AG08395 (cell line): ENCODE data around the gene KCNQ4.
A peak's percentile ranks its signal among the peaks of the same experiment; 100 is the strongest.

Source experiments
- DNase-seq: peaks from one replicate; pipeline ENCODE4 v3.0.0; 2012; ENCODE audit warnings: mixed read lengths, low spot score

Gene KCNQ4

DNA sequence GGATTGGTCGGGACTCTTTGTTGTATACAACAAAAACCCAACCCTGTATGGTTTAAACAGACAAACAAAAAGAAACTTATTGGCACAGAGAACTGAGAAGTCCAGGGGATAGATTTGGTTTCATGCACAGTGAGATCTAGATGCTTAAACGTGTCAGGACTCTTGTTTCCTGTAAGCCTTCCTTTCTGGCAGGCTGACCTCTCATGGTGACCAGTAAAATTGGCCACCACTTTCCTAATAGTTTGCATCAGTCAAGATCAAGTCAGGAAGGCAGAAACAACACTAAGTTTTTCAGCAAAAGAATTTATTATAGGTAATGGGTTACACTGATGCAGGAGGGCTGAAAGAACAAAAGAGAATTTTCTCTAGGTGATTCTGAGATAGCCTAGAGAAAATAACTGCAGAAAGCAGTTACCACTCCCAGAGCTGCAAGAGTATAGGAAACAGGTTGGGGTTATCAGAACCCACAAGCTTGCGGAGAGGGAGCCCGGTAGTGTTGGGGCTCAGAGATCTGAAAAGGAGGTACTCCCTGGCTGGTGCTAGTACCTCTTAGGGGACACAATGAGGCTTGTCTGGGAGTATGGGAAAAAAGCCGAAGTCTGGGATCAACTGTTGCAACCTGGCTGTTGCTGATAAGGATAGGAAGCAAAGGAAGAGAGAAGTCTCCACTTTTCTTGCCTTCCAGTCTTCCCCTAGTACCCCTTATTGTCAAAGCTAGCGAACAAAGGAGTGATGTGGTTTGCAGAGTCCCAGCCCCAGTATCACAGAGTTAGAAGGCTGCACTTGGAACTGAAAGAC, 57.1 kb downstream of the KCNQ4 start:
- DNase-seq, result no peak

DNA sequence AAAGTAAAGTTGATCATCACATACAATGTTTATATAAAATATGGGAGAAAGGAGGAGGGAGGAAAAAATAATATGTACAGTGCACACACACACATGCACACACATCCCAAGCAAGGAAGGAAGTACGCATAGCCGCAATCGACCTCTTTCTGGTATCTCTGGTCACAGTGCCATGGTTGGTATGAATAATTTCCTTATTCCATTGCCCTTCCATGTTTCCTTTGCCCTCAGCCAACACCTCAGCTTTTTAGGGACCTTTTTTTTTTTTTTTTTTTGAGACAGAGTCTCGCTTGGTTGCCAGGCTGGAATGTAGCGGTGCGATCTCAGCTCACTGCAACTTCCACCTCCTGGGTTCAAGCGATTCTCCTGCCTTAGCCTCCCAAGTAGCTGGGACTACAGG, 58.0 kb downstream of the KCNQ4 start:
- no peak for DNase-seq

DNA sequence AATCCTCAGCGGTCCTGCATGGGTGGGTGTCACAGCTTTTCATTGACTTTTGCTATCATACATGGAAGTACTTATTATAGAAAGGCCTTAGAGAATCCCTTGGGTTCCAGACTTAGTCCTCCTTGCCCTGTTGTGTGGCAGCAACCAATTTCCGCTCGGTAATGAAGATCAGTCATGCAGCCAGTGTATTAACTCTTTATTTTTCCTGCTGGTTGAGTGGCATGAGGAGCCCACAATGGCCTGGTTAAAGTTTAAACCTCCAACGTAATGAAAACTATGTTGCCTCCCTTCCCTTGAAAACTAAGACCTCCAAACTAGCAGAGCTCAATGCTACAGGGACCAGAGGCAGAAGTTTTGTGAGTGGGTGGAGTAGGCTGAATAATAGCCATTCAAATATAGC, 58.6 kb downstream of the KCNQ4 start:
- DNase-seq, result no peak

DNA sequence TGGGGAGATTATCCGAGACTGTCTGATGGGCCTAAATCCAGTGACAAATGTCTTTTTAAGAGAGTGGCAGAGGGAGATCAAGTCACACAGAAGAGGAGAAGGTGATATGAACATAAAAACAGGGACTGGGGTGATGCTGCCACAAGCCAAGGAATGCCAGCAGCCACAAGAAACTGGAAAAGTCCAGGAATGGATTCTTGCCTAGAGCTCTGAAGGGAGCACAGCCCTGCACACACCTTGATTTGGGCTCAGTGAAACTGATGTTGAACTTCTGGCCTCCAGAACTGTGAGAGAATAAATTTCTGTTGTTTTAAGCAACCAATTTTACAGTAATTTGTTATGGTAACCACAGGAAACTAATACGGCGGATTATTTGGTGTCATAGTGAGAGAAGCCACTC, 59.1 kb downstream of the KCNQ4 start:
- DNase-seq, result no peak

DNA sequence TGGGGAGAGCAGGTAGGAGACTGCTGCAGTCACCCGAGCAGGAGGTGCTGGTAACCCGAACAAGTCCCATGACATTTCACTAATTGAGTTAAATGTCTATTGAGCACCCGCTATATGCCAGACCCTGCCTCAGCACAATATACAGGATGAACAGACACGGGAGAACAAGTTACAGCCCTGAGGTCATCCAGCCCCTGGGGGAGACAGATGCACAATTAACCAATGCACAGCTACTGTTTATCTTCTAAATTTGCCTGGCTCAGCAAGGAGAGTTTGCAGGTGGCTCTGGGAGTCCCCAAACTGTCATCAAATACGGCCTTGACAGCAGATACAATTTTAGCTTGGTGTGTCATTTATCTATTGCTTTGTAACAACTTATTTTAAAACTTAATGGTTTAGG, 60.5 kb downstream of the KCNQ4 start:
- no peak for DNase-seq

DNA sequence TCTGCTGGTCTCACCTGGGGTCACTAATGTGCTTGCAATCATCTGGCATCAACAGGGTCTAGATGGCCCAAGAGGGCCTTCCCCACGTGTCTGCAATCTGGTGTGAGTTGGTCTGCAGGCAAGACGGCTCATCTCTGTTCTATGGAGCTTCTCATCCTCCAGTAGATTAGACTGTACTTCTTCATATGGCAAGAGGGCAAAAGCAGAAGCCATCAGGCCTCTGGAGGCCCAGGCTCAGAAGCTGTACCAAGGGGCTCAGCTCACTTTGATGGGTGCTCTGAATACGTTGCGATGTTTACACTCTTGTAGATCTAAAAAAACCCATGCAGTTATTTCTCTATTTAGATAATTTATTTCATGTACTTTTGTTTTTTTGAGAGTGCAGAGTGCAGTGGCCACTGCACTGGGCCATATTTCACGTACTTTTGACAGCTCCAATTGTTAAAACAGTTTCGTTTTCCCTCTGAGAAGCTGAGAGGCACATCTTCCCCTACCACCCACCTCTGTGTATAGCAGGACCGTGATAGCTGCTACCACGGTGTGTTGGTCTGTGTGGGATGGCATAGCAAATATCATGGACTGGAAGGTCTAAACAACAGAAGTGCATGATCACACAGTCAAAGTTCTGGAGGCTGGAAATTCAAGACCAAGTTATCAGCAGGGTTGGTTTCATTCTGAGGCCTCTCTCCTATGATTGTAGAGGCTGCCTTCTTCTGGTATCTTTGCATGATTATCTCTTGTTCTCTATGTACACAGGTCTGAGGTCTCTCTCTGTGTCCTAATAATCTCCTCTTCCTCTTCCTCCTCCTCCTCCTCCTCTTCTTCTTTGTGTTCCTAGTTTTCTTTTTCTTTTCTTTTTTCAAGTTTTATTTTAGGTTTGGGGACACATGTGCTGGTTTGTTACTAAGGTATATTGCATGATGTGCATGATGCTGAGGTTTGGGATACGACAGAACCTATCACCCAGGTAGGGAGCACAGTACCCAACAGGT, 61.6 kb downstream of the KCNQ4 start:
- DNase-seq, result no peak

DNA sequence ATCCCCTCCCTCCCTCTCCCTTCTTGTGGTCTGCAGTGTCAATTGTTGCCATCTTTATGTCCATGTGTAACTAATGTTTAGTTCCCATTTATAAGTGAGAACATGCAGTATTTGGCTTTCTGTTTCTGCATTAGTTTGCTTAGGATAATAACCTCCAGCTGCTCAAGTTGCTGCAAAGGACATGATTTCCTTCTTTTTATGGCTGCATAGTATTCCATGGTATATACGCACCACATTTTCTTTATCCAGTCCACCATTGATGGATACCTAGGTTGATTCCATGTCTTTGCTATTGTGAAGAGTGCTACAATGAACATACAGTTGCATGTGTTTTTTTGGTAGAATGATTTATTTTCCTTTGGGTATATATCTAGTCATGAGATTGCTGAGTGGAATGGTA, 62.3 kb downstream of the KCNQ4 start:
- DNase-seq, result no peak

DNA sequence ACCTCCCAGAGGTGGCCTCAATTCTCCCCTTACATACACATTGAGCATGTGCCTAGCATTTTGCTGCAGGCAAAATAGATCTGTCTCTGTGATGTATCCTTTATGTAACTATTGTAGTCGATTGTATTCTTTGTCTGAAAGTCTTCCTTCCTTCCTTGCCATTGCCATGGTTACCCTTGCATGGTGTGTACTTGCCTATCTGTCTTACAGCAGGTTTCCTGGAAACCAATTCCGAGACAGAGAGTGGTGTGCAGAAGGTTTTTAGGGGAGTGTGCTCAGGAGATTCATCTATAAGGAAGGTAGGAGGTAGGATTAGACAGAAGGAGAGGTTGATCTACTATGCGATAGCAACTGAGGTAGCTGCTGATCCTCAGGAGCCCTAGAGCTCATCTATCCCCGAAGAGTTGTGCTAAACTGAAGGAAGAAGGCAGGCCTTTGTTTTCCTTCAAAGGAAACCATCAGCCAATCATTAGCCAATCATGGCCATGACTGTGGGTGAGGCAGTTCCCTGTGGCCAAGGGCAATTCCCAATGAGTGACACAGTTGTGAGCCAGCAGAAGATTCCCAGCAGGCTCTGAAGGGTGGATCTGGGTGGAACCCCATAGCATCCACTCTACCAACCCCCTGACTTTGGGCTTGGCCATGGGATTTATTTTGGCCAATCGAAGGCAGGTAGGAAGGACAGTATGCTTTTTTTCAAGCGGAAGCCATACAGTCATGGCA, 63.6 kb downstream of the KCNQ4 start:
- peak; percentile 31 for DNase-seq

DNA sequence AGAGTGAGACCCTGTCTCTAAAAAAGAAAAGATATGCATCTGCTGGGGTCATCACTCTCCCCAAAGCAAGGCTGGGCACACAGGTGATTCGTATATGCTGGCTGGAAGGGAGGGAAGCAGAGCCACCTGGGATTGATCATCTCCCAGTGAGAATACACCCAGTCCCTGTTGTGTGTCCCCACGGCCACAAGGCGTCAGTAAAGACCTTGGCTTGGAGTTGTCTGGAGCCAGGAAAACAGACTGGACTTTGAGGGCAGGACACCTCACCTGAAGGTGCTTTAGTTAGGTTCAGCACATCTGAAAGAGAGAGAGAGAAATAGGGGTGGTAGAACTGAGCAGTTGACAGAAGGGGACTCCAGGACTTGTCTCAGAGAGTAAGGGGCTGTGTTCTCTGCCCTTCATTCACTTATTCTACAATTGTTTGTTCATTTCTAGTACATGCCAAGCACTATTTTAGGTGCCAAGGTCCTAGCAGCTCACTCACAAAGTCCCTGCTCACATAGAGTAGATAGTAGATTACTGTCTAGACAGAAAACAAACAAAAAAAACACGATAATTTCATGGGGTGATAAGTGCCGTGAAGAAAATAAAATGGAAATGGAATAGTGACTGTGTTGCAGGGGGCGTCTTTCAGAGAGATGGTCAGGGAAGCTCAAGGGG, 65.1 kb downstream of the KCNQ4 start:
- peak; percentile 83 for DNase-seq

DNA sequence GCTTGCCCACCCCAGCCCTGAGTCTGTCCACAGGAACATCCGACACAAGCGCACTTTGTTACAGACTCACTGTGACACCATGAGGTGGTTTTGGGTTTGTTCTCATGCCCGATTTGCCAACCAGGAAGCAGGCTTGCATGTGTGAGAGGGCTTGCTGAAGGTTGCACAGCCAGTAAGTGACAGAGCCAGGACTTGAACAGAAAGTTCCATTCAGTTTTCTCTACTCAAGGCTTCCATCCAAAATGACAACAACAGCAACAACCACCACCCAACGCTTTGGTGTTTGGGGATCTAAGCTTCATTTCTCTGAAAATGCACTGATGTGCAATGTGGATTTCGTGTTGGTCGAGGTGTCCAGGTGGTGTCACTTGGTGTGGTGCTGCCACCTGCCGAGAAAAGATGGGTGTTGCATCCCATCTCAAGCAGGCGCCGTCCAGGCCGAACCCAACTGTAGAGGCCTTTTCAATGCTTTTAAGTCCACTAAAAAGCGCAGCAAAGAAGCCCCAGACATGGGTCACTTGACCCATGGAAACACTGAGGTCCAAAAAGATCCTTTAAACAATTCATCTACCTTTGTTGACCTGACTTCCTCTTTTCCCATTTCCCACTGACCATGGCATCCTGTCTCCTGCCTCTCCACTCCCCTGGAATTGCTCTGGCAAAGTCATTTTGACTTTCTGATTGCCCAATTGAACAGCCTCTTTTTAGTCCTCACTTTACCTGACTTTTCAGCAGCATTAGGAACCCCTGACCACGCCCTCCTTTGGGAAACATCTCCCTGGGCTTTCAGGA, 66.4 kb downstream of the KCNQ4 start:
- DNase-seq, result peak; percentile 82

DNA sequence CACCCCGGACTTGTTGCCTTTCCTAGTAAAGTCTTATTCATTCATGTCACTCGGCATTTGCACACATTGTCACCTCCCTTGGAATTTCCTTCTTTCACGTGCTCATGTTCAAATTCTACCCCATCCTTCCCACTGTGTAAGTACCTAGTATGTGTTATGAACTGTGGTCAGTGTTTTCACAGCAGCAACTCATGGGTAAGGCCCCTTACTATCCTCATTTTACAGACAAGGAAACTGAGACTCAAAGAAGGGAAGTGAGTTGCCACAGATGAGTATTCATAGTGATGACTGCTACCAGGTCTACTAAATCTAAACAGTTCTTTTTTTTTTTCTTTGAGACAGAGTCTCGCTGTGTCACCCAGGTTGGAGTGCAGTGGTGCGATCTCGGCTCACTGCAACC, 68.1 kb downstream of the KCNQ4 start:
- no peak for DNase-seq

DNA sequence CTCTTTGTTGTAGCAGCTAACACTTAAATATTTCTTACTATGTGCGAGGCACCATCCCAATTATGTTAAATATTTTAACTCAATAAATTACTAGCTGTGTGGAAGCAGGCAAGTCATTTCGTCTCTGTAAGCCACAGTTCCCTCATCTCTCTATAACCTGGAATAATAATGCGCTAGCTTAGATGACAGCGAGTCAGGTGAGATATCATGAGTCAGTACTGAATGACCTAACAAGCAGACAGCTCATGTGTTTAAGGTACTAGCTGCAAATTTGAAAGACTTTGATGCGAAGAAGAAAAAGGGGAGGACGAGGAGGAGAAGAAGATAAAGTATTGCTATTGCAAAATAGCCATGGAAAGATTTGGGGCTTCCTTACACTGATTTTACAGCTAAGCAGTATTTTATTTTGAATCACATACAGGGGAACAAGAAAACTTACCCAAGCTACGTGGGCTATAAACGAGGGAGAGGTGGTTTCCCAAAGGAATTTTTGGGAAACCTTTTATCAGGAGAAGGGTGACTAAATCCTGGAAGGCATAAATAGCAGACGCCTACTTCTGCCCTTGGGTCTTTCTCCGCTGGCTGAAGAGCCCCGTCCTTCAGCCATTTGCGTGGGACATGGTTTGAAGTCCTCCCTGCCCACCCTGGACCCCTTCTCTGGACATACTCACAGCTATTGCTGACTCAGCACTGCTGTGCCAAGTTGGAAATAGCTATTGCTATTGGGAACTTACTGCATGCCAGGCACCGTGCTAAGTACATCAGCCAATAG, 69.7 kb downstream of the KCNQ4 start:
- DNase-seq, result no peak

DNA sequence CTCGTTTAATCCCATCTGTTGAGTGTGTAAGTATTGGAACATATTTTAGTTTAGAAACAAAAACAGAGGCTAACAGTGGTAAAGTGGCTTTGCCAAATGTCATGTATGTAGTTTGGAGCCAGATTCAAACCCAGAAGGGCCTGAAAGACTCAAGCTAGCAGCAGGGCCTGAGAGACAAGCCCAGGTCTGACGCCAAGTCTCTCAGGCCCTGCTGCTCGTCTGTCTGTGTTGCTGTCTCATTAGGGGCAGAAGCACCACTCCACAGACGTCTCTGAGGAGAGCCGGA, 70.2 kb downstream of the KCNQ4 start:
- no peak for DNase-seq

DNA sequence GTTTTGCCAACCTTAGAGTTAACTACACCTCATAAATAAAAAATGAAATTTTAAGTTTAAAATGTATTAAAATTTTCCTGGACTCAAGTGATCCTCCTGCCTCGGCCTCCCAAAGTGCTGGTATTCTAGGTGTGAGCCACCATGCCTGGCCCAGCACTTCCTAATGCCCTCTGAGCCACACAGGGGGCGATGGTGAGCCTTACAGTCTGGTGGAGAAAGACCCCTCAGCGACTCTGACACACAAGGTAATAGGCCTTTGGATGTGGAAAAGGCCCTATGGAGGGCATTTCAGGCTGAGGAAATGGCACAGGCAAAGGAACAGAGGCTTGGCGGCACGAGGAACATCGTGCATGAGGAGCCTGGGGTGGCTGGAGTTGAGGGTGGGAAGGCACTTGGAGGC, 71.9 kb downstream of the KCNQ4 start:
- DNase-seq, result no peak

DNA sequence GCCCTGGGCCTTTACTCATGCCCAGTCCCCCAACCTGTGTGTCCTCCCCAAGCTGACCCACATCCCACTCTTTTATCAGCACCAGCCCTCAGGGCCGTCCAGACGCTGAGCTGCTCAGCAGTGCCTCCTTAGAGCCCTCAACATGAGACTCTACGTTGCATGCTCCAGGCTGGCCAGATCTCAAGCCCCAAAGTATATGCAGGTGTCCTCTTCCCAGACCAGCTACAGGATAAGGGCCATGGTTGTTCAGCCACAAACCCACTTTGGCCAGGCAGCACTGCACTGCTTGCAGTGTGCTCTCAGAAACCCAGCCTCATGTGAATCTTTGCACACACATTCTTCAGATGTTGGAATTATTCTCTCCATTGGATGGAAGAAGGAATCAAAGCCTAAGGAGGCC, 72.5 kb downstream of the KCNQ4 start:
- DNase-seq, result no peak

DNA sequence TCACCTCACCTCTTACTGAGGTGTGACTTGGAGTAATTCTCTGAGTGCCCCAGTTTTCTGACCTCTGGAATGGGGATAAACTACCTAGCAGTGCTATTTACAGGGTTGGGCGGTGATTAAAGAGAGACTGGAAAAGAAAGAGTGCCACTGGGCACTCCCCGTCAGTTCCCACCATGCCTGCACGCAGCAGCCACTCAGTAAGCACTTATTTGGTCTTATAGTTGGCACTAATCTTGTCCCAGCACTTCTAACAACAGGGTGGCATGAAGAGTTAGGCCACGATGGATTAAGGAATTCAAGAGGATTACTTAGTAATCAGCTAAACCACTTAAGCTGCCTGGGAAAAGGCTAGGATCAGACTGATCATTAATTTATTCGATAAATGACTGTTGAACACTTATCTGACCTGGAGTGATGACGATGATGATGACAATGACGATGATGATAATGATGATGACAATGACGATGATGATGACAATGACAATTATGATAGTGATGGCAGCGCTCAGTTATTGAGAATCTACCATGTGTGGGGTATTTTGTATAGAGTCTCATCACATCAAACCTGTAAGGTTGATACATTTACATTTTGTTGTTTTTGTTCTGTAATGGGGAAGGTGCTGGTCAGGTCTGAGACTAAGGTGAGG, 73.2 kb downstream of the KCNQ4 start:
- no peak for DNase-seq

DNA sequence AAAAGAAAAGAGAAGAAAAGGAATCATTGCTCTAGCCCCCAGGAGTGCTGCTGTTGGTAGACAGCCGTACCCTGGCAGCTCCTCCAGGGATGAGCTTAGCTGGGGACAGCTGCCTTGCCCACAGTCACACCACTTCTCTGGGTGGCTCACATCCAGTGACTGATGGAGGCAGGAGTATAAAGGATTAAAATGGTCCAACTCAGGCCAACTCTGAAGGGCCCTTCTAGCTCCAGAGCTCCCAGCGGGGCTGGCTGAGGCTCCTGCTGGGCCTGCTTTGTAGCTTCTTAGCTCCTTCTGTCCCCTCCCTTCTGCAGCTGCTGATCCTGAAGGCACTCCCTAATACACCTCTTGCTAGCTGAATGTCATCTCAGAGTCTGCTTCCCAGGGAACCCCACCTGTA, 74.2 kb downstream of the KCNQ4 start:
- DNase-seq, result no peak

DNA sequence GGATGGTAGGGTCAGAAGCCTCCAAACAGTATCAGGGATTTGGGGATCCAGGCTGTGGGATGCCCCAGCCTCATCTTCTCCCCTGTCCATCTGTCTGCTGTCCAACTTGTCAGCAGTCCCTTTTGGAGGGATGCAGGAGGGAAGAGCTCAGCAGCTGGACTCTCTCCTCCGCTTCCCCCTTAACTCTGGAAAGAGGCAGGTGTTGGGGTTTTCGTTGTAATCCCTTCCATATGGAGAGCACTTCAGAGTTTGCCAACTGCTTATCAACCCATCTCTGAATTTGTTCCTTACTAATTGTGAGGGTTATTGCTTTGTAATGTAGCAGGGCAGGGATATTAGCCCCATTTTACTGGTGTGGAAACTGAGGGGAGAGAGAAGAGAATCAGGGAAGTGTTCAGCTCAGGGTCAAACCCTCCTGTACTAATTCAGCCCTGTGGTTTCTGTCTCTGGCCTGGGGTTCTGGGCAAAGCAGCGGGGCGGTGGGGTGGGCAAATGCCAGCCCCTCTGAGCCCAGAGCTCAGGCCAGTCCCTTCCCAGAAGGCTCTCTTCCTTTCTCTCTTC, 75.3 kb downstream of the KCNQ4 start:
- DNase-seq, result no peak

DNA sequence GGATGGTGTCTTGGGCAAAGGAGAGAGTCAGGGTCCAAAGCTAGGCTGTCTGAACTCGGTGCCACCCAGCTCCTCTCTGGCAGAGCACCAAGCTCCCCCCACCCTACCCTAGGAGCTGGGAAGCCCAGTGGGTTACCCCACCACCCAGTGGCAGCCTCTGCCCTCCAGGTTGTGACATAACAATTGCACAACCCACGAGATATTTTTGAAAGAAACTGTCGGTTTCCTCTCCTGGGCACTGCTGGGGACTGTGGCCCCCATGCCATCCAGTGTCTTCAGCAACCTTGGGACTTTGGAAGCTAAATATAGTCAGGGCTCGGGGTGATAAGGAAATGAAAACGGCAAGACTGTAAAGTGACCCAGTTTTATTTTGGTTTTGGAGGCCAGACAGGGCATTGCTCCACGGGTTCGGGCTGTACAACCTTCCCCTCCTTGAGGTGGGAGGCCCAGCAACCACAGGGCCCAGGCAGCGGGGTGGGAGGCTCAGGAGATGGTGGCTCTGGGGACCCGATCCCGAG, 77.2 kb downstream of the KCNQ4 start:
- no peak for DNase-seq
